Ammon's horn (tissue), 1 donor: ENCODE results near the gene ZCCHC24.
"Not testable (repeated sequence)": the region's sequence is repeated elsewhere in the genome, so short reads cannot be mapped to it uniquely, and the experiment has no call there.

ENCODE experiments used
- DNase-seq: peaks from one replicate; pipeline ENCODE4 v3.0.0-alpha.2; 2016; ENCODE audit warnings: low spot score

The ZCCHC24 gene

DNA sequence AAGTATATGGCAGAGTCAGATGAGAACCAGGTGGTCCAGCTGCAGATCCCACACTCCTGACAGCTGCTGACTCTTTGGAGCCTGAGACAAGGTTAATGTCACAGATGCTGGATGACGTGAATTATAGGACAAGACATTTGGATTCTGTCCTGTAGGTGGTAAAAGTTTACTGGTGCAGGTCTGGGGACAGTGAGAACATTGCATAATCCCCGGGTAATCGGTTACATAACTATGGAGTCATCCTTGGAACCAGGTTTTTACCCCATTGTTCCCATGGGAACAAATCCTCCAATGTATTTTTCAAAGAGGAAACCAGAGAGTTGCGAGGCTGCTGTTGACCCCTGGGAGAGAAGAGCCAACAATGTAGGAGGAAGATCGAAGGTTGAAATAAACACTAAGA is 27.5 kb upstream of the ZCCHC24 start:
- peak; percentile 35 for DNase-seq

DNA sequence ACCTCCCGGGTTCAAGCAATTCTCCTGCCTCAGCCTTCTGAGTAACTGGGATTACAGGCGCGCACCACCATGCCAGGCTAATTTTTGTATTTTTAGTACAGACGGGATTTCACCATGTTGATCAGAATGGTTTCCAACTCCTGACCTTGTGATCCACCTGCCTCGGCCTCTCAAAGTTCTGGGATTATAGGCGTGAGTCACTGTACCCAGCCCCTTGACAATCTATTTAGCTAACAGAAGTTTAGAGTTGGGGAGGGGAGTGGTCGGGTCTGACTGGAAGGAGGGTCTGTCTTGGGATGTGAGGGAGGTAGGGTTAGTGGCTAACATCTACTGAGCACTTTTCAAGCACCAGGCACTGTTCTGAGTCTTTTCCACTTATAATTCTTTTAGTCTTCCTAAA is 27.0 kb upstream of the ZCCHC24 start:
- DNase-seq = no peak

DNA sequence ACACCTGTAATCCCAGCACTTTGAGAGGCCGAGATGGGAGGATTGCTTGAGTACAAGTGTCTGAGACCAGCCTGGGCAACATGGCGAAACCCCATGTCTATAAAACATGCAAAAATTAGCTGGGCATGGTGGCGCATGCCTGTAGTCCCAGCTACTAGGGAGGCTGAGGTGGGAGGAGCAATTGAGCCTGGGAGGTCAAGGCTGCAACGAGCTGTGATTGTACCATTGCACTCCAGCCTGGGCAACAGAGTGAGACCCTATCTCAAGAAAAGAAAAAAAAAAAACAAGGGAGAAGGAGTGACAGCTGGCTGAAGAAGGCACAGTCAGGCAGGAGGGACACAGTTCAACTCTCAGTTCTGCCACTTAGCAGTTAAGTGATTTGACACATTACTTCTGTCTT is 26.4 kb upstream of the ZCCHC24 start:
- DNase-seq = no peak

DNA sequence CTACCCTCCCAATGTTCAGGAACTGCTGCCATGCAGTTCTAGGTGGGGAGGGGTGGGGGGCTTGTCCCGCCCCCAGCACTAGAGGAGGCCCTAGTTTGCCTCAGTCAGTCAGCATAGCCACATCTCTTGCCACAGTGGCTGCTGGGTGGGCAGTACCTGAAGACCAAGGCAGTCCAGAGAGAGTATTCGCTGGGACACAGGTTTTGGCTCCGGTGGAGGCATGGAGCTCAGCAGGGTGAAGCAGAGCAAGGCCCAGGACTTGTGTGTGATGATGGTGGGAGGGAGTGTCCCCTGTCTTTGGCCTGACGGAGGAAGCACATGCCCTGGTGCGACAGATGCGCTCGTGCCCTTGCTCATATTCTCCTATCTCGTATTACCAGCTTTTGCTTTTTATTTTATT is 24.7 kb upstream of the ZCCHC24 start:
- no peak for DNase-seq

DNA sequence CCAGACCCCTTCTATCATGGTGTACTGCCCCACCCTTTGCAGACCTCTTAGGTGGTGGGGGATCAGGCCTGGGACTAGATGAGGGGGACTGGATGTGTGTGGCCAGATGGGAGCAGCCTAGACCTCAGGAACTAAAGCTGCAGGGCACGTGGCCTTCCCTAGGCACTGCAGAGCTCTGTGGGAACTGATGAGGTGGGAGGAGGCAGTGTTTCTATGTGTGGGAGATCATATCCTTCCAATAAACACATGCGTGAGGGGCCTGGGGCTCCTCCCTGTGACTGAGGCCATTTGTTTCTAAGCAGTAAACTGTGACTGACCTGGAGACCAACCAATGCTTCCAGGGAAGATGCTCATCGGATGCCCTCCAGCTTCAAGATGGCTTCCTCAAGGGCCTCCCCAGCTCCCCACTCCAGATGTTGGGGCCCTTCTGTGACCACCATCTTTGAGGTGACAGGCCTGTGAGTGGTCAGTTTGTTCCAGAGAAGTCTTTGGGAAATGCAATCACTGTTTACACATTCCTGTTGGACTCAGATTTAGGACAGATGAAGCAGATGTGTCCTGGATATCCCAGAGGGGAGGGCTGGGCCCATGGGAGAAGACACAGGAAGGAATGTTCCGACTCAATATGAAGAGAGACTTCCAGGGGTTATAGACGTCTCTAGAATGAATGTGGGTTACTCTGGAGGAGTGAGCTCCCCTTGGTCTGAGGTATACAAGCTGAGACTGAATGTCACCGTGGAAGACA is 23.6 kb upstream of the ZCCHC24 start:
- DNase-seq = no peak

DNA sequence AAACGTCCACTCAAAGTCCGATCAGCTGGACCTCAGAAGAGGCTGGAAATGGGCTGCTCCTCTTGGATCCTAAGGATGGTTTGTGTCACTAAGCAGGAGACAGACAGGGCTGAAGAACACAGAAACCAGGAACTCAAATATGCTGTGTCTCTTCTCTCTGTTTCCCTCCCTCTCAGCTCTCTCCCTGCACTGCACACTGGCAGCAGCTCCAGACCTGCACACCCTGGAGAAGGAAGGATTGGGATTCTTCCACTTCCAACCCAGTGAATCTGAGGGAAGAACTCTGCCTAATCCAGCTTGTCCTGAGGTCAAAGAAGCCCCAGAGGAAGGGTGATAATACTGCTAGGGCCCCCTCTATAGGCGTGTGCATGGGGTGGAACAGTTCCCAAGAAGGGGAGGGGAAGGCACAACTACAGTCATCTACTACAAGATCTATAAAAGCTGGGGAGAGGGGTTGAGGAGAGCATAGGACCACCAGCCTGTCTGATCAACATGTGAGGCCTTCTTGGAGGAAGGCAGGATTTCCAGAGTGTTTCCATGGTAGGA is 22.7 kb upstream of the ZCCHC24 start:
- DNase-seq = no peak

DNA sequence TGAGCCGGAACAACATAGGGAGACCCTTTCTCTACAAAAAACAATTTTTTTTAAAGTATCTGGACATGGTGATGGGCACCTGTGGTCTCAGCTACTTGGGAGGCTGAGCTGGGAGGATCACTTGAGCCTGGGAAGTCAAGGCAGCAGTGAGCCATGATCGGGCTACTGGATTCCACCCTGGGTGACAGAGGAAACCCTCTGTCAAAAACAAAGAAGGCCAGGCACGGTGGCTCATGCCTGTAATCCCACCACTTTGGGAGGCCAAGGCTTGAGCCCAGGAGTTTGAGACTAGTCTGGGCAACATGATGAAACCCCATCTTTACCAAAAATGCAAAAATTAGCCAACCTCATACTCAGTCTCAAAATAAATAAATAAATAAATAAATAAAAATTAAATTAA is 19.9 kb upstream of the ZCCHC24 start:
- DNase-seq = no peak

DNA sequence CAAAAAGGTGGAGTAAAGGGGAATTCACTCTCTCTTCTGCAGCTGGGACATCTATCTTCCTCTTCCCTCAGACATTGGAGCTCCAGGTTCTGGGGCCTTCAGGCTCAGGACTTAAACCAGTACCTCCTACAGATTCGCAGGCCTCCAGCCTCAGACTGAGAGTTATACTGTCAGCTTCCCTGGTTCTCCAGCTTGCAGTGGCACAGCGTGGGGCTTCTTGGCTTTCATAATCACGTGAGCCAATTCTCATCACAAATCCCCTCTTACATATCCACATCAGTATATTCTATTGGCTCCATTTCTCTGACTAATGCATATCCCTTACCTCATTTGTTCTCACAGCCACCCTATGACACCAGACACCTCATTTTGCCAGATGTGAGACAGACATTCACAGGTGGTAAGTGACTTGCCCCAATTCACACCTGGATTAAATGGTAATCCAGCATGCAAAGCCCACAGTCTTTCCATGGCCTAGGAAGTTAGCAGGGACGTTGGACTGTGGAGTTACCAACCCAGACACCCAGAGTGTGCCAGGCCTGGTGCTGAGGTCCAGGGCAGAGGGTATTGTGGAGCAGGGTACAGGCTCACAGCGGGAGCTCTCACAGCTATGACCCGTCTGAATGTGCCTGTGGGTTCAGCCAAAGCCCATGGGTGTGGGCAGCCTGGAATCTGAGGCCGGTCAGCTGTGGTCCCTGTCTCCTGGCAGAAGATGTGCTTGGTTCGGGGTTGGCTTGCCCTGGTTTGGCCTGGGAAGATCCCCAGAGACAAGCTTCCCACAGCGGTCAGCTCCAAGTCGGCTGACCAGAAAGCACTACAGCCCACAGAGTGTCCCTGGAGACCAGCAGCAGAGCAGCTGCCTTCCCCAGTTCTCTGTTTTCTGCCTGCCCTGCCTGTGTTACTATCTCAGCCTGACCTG is 18.4 kb upstream of the ZCCHC24 start:
- DNase-seq = no peak

DNA sequence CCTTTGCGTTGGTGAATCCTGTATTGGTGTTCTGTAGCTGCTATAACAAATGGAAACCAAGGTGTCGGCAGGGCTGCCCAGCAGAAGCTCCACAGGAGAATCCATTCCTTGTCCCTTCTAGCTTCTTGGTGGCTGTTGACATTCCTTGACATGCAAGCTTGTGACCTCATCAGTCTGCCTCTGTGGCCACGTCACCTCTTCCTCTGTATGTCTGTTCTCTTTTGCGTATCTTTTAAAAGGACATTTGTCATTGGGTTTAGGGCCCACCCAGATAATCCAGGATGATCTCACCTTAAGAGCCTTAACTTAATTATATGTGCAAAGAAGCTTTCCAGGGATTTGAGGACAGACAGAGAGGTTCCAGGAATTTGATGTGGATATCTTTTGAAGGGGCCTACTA is 15.3 kb upstream of the ZCCHC24 start:
- no peak for DNase-seq

DNA sequence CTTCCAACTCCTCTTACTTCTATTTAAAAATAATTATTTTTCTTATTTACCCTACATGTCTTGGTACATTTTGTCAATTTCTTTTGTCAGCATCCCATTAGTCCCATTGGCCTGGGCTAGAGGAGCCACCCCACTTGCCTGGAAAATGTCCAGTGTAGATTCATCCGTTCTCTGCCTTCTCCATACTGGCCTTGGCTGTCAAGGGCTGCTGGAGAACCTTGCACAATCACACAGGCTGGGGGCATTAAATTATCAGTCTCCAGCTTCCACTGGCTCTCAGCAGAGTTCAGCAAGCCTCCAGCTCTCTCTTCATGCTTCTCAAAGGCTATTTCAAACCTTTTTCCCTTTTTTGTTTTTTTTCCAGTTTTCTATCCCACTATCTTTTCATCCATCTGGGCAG is 13.8 kb upstream of the ZCCHC24 start:
- DNase-seq = no peak

DNA sequence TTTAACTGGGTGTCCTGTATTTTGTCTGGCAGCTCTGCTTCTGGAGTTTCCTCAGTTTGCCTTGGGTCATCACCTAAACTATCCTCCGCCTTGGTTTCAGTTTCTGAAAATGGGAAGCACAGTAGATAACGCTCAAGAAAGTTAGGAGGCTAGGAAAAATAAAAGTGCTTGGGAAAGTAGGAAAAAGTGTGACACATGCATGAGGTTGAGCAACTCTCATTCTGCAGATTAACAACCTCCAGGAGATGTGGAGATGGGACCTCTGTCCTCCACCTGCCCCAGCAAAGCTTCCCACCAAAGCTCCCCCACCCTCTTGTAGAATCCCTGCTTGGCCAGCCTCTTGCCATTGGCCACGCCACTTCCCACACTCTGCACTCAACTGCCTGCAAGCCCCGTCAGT is 13.1 kb upstream of the ZCCHC24 start:
- DNase-seq = no peak

DNA sequence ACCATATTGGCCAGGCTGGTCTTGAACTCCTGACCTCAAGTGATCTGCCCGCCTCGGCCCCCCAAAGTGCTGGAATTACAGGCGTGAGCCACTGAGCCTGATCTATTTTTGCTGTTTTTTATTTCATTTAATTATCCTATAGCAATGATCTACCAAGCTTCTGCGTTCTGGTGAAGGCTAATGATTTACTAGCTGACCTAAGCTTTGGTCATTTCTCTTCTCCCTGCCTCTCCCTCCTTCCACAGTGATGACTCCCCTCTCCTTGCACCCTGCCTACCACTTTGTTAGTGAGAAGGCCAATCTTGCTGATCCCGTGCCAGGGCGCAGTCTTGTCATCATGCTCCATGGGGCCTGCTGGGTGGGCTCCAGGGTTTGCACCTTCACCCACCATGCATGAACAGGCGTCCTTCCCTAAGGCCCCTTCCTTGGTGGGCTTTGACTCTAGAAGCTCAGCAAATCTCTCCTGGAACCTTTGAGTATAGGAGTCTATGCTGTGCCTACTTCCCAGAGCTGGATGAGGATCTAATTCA is 11.9 kb upstream of the ZCCHC24 start:
- no peak for DNase-seq

DNA sequence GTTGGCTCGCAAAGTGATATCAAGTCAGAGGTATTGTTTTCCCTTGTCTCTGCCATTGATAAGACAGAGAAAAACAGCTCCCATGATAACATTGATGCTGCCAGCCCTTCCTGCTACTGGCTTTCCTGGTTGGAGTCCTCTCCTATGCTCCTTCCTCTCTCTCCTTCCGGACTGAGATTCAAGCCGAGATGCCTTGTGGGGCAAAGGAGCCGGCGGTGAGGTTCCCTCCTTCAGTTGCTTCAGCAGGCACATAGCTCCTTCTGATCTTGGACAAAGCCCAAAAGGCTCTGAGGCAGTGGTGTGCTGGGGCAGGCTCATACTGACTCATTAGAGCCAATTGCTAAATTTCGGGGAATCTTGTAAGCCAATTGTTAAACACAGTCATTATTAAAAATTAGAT is 8.8 kb upstream of the ZCCHC24 start:
- no peak for DNase-seq

DNA sequence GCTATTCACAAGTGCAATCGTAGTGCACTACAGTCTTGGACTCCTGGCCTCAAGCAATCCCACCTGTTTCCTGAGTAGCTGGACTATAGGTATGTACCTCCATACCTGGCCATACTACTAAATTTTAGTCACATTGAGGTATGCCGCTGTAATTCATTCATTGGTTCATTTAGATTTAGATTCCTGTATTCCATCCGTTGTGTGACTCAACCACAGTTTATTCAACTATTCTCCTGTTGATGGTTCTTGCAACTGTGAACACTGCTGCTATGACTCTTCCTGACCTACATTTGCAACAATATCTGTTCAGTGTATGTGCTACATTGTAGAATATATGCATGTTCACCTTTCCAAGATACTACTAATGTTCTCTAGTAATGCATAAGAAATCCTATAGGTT is 8.0 kb upstream of the ZCCHC24 start:
- DNase-seq = no peak

DNA sequence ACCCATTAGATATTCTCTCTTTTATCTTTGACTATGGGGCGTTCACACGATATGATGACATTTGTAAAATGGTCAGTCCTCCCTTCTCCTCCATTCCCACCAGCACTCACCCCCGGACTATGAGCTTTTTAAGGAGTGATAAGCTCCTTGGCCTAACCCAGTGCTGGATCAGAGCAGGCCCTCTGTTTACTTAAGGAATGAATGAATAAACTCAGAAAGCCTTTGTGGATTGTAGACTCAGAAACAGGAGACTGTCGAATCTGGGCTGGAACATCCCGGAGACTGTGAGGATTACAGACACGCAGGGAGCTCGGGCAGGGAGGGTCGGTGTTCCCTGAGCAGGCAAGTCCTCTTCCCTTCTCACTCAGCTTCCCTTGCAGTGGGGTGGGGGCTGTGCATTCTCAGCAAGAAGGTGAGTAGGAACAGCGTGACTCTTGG is 6.8 kb upstream of the ZCCHC24 start:
- no peak for DNase-seq

DNA sequence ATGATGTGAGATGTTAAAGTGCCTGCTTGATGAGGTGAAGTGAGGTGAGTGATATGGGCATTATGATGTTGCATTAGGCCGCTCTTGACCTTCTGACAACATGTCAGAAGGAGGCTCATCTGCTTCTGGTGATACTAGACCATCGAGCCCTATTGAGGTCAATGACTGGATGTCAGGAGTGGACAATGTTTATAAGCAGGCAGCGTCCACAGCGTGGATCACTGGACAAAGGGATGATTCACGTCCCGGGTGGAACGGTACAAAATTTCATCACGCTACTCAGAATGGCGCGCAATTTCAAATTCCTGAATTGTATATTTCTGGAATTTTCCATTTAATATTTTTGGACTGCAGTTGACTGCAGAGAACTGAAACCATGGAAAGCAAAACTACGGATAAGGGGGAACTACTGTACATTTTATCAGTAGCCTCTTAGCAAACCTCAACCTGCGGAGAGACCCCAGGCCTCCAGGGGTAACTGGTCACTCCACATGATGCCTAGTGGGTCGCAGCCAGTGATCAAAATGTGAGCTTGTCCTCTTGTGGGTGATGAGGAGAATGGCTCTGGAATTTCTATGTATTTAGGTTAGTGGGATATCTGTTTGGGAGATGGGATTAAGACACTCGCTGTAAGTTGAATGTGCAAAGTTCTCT is 5.7 kb upstream of the ZCCHC24 start:
- DNase-seq = no peak

DNA sequence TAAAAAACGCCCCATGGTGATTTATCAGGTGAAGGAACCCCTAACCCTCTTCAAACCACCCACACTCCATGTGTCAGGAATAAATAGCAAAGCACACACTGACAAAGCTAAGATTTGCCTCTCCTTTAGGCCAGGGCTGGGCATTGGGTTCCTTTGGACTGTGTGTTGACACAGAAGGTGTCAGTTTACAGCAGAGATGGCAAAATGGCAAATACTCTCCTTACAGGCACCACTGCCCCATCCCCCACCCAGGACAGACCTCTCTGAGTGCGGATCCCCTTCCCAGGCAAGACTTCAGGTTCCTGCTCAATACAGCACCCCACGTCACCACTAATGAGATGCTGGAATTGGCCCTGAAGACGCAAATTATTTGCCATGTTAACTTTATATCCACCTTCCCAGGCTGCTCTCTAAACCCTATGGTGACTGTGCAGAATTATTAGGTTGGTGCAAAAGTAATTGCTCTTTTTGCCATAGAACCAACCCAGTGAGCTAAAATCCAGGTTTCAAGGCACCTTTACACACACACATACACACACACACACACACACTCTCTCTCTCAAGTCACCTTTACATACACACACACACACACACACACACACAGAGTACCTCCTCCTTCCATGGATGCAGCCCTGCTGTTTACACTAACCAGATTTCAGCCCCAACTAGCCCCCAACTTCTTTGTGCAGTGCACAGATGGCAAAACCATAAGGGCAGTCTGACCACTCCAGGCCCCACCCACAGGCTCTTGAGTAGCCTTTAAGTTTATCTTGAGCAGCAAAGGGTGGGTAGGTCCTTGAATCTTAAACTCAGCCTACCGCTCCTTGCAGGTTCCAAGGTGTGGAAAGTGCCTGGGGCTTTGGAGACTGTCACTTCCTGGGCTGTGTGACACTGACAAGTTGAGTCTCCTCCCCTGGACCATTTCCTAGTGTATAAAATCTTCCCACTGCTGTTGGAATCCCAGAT is 4.0 kb upstream of the ZCCHC24 start:
- DNase-seq = no peak

DNA sequence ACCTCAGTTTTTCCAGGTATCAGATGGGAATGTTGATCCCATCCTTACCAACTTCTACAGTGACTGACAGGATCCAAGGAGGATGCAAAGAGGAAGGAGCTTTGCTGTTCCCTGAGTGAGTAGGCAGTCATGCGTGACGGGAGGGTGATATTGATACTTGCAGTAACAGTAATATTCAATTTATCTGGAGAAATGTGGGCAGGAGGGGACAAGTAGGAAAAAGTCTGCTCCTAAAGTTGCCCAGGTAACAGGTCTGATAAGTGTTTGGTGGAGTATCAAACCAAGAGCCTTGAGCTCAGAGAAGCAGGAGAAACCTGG is 3.3 kb upstream of the ZCCHC24 start:
- DNase-seq = no peak

DNA sequence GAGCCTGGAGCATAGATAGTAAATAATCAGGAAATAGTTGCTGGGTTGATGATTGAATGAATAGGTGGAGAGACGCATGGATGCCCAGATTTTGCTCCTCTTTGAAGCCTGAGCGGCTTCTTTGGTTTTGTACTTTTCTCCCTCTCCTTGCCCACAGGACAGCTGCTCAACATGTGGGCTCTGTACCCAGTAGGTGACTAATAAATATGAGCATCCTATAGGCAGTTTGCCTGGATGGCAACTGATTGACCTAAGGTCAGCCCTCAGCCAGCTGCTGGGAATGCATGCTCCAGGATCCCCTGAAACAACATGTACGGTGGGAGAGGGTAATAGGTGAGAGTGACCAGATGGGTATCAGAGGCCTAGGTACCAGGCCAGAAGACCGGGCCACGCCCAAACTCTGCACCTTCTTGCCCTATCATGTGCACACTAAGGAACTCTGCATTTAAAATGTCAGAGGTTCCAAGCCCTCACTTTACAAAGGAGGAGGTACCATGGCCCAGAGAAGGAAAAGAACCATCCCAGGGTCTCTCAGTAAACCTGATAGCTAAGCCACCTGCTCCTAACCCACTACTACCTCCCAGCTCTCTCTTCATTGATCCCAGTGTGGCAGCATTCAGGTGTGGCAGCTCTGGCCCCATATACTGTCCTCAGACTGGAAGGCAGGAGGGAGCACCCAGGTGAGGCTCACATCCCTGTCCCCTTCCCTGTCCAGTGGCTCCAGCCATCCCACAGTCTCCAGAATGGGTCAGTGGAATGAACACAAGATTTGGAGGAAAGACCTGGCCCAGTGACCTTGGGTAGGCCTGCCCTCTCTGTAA is 2.7 kb upstream of the ZCCHC24 start:
- no peak for DNase-seq

DNA sequence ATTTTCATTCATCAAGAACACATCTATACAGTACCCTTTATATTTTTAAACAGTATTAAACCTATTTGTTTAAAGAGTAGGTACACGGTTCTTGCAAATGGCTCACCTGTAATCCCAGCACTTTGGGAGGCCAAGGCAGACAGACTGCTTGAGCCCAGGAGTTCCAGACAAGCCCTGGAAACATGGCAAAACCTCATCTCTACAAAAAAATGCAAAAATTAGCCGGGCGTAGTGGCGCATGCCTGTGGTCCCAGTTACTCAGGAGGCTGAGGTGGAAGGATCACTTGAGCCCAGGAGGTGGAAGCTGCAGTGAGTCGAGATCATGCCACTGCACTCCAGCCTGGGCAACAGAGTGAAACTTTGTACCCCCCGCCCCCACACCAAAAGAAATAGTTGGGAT is 1.8 kb upstream of the ZCCHC24 start:
- not testable (repeated sequence) for DNase-seq

DNA sequence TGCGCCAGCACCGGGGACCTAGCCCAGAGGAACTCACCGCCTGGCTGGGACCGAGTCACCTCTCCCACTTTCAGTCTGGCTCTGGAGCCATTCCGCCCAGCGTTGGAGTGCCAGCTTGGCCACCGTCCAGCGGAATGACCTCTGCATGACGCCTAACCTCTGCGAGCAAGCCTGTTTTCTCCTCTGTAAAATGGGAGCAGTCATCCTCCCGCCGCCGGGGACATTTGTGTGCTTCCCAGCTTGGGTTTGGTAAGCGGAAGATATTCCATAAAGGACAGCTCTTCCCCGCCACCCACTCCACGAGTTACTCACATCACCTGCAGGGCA is 1.3 kb upstream of the ZCCHC24 start:
- peak; percentile 46 for DNase-seq
